Transverse colon (tissue), 4 donors: ENCODE measurements around the gene MCUB. TPM values are rescaled to one million over a fixed set of nuclear protein-coding genes. Genes with fewer than 3 reads are reported as not detected.

Source experiments
- DNase-seq: peaks from one replicate; pipeline ENCODE4 v3.0.0-alpha.2; 2019
- H3K27ac ChIP-seq, 4 donors: fragments of 200-600 bp; sonication (generic); 2 replicates each; pipeline ENCODE4 v1.5.1; 2016 to 2018; ENCODE audit warnings: inconsistent platforms in 4 of 4
- H3K27me3 ChIP-seq: fragments of 200-600 bp; sonication (generic); 2 replicates; pipeline ENCODE4 v1.5.1; 2017; ENCODE audit warnings: inconsistent platforms
- H3K36me3 ChIP-seq, 4 donors: fragments of 200-600 bp; sonication (generic); 2 replicates each; pipeline ENCODE4 v1.5.1; 2017 to 2019; ENCODE audit warnings: inconsistent platforms in 4 of 4
- H3K4me1 ChIP-seq, 4 donors: fragments of 200-600 bp; sonication (generic); 2 replicates each; pipeline ENCODE4 v1.5.1; 2017 to 2020; ENCODE audit warnings: inconsistent platforms in 4 of 4
- H3K4me3 ChIP-seq, 4 donors: fragments of 200-600 bp; sonication (generic); 1 replicate in 1 of 4; 2 replicates in 3 of 4; pipeline versions ENCODE4 v1.5.1 to v1.6.1; 2017 to 2019; ENCODE audit warnings: inconsistent platforms in 4 of 4
- H3K9me3 ChIP-seq, 2 donors: fragments of 200-600 bp; sonication (generic); 2 replicates each; pipeline ENCODE4 v1.5.1; 2017 to 2019; ENCODE audit warnings: inconsistent platforms in 2 of 2
- EP300 ChIP-seq: sonication (generic); formaldehyde crosslinking; IDR thresholded peaks from one replicate; pipeline ENCODE4 v1.6.1; 2017; ENCODE audit warnings: antibody characterized with exemption, low read depth
- POLR2A ChIP-seq: fragments of 450-650 bp; IDR thresholded peaks from one replicate; pipeline ENCODE4 v1.6.1; 2016; ENCODE audit warnings: antibody characterized with exemption, mild to moderate bottlenecking, moderate library complexity
- POLR2AphosphoS5 ChIP-seq, 3 donors: sonication (generic); formaldehyde crosslinking; IDR thresholded peaks; one replicate each; pipeline ENCODE4 v1.6.1; 2016; ENCODE audit warnings: antibody characterized with exemption in 3 of 3
- WGBS, 2 donors: methylation state at CpG; one replicate each; pipeline ENCODE4 v1.1.5; 2018; ENCODE audit warnings: low coverage in 1 of 2; 5-methylcytosine and 5-hydroxymethylcytosine counted together
- in situ Hi-C, 4 donors: fragments of 200-750 bp; cut with MboI; loops; one replicate each; pipeline versions ENCODE4 v1.15.0 to v1.15.1; 2017; ENCODE audit warnings: low sequenced_read_pairs in 3 of 4, low pct_ligation_motif_present in 1 of 4, low pct_unique_long_range_greater_than_20kb in 1 of 4
- intact Hi-C: fragments of 100-400 bp; cut with DNase I; formaldehyde crosslinking; loops from one replicate; pipeline ENCODE4 v1.15.1; 2023; ENCODE audit warnings: low total_unique reads
- total RNA-seq, 4 donors: library from RNA; depleted of rRNA; stranded (reverse); fragments of >200 nt; gene quantifications; one replicate each; pipeline ENCODE4 v1.1.0, GENCODE V29; 2016
- TF ChIP-seq, protein P1 (sequence below), 5 experiments: fragments of 200-600 bp in 3 of 5; fragments of 450-650 bp in 2 of 5; sonication (generic) in 3 of 5; IDR thresholded peaks; 1 replicate in 2 of 5; 2 replicates in 3 of 5; pipeline ENCODE4 v1.5.1; 2016 to 2017; ENCODE audit warnings: antibody characterized with exemption in 5 of 5, inconsistent platforms in 3 of 5, mild to moderate bottlenecking in 2 of 5, moderate library complexity in 1 of 5

The MCUB gene
- total RNA-seq, 4 donors from 2014 or later, result 4.6 to 15.7 (median 8.8) TPM

DNA sequence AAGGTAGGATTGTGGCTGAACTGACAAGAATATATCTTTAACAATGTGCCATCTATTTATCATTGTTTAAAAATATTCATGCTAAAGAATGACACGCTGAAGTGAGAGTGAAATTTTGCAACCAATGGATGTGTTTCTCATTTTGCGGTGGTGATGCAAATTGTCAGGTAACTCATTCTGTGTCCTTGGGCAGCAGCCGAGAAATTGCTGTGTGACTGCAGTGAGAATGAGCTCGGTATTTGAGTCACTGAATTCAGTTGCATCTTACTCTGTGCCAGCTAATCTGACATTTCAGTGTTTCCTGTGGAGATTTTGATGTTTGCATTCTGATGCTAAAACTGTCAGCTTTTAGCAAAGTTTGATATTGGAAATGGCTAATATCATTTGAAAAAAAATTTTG is 28.1 kb downstream of the MCUB start:
- Histone ChIP-seq H3K36me3 (no peaks in the 10 kb centered on the region), H3K27me3 (no peaks in the 10 kb centered on the region), H3K27ac (no peak overlapping the region), H3K4me1 (no peaks in the 10 kb centered on the region), H3K9me3 (no peaks in the 10 kb centered on the region), H3K4me3 (no peak overlapping the region)
- WGBS, 2 donors, result 78 to 90% methylated on average over 3 to 4 of the region's 4 CpGs
- TF ChIP-seq, protein P1, sequence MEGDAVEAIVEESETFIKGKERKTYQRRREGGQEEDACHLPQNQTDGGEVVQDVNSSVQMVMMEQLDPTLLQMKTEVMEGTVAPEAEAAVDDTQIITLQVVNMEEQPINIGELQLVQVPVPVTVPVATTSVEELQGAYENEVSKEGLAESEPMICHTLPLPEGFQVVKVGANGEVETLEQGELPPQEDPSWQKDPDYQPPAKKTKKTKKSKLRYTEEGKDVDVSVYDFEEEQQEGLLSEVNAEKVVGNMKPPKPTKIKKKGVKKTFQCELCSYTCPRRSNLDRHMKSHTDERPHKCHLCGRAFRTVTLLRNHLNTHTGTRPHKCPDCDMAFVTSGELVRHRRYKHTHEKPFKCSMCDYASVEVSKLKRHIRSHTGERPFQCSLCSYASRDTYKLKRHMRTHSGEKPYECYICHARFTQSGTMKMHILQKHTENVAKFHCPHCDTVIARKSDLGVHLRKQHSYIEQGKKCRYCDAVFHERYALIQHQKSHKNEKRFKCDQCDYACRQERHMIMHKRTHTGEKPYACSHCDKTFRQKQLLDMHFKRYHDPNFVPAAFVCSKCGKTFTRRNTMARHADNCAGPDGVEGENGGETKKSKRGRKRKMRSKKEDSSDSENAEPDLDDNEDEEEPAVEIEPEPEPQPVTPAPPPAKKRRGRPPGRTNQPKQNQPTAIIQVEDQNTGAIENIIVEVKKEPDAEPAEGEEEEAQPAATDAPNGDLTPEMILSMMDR (IDR thresholded peaks at IDR 0.05), result no peak
- TF ChIP-seq POLR2AphosphoS5 (IDR thresholded peaks at IDR 0.05) (no peak), POLR2A (no peak), EP300 (no peak)
- in situ Hi-C loops, result no loop called here
- intact Hi-C loops, result no loop called here
- DNase-seq, result no peak

DNA sequence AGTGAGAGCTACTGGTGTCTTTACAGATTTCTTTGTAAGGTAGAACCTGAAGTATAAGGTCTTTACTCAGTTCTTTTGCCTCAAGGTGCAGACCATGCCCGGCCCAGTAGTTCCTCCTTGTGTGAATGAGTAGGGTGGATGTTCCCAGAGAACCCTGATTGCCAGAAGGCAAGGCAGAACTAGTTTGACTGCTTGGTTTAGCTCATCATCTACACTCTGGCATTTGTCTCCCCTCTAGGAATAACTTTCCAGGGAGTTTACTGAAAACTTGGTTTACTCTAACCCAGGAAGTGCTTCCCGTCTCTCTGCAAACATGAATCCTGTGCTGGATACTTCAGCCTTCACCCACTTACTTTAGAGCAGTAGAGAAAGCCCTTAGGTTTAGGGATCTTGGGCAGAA is 29.1 kb downstream of the MCUB start:
- no peaks in the 10 kb centered on the region for H3K9me3 ChIP-seq
- H3K36me3 ChIP-seq, result no peaks in the 10 kb centered on the region
- intact Hi-C loops (no loop called here), in situ Hi-C loops (no loop called here)
- no peaks in the 10 kb centered on the region for H3K4me1 ChIP-seq
- no peak overlapping the region for H3K4me3 ChIP-seq
- no peaks in the 10 kb centered on the region for H3K27me3 ChIP-seq
- DNase-seq, result no peak
- 86% methylated on average over 2 of the region's 2 CpGs; no CpG with 5 or more reads in 1 of the 2 donors for WGBS, 2 donors
- TF ChIP-seq POLR2AphosphoS5 (IDR thresholded peaks at IDR 0.05) (no peak), EP300 (no peak), POLR2A (no peak)
- TF ChIP-seq, protein P1 (IDR thresholded peaks at IDR 0.05), result no peak
- H3K27ac ChIP-seq, result no peak overlapping the region

DNA sequence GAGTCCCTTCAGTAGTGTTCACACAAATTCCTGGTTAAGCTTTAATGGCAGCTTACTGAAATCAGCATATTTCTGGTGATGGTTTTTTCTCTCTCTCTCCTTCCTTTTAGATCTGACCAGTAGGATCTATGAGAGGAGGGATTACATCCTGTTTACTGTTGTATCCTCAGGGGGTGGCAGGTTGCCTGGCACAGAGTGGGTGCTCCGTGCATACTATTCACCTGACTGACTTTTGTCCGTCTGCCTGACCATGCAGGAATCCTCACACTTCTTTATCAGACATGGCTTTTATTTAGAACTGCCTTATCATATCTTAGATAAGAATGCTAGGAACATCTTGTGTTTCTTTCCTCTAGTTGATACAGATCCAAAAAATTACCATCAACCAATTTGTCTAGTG is 29.6 kb downstream of the MCUB start:
- no peak for TF ChIP-seq EP300
- TF ChIP-seq POLR2A, result no peak
- TF ChIP-seq, protein P1 (IDR thresholded peaks at IDR 0.05), result no peak
- no peak for TF ChIP-seq POLR2AphosphoS5 (IDR thresholded peaks at IDR 0.05)
- Histone ChIP-seq H3K4me3 (no peak overlapping the region), H3K27ac (no peak overlapping the region), H3K27me3 (no peaks in the 10 kb centered on the region), H3K4me1 (no peaks in the 10 kb centered on the region), H3K36me3 (no peaks in the 10 kb centered on the region), H3K9me3 (no peaks in the 10 kb centered on the region)
- in situ Hi-C loops, result no loop called here
- no peak for DNase-seq
- intact Hi-C loops, result no loop called here
- 80 to 83% methylated on average over 1 to 2 of the region's 2 CpGs for WGBS, 2 donors

GRCh38 chr4:109590905-109591304 is 30.9 kb downstream of the MCUB start:
- 66 to 71% methylated on average over 3 of the region's 3 CpGs for WGBS, 2 donors
- no peaks in the 10 kb centered on the region for H3K4me1 ChIP-seq
- no peaks in the 10 kb centered on the region for H3K27me3 ChIP-seq
- no peak overlapping the region for H3K4me3 ChIP-seq
- intact Hi-C loops, result no loop called here
- in situ Hi-C loops, result no loop called here
- DNase-seq, result no peak
- H3K9me3 ChIP-seq, result no peaks in the 10 kb centered on the region
- no peak for TF ChIP-seq POLR2AphosphoS5 (IDR thresholded peaks at IDR 0.05)
- TF ChIP-seq EP300, result no peak
- TF ChIP-seq, protein P1 (IDR thresholded peaks at IDR 0.05), result no peak
- no peak for TF ChIP-seq POLR2A
- H3K36me3 ChIP-seq, result no peaks in the 10 kb centered on the region
- H3K27ac ChIP-seq, result no peak overlapping the region
